GM18873 (cell line): ENCODE data around the gene BST2.

Source experiments
- ATAC-seq: cut with Tn5 transposase; IDR thresholded peaks from one replicate; pipeline ENCODE4 v1.9.1; 2021; ENCODE audit warnings: mild to moderate bottlenecking, moderate library complexity, moderate number of reproducible peaks; ENCODE audit not compliant: unreplicated experiment, low FRiP score

The BST2 gene

DNA sequence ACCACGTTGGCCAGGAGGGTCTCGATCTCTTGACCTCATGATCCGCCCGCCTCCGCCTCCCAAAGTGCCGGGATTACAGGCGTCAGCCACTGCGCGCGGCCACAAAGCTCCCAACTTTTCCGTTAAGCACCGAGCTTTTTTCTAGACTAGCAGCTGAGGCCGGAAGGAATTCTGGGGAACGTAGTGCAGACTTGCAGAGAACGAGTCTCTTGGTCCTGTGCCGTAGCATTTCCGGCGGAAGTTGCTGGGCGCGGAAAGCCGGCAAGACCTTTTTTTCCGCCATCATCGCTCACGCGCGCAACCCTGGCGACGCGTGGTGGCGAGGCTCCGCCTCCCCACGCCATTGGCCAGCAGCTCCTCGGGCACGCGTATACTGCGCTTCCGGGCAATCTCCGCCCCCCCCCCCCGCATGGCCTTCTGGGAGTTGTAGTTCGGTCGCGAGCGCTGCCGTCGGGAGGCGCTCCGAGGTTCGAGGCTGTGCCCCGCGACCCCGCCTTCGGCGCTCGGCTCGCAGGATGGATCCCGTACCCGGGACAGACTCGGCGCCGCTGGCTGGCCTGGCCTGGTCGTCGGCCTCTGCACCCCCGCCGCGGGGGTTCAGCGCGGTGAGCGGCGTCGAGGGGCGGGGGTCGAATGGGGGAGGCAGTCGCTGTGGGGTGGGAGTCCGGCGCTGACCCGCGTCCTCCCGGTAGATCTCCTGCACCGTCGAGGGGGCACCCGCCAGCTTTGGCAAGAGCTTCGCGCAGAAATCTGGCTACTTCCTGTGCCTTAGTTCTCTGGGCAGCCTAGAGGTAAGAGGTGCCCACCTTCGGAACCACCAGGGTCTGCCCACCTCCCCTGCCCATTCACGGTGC is 14.4 kb upstream of the BST2 start, which contains the start of gene MVB12A:
Gene MVB12A, plus strand, starts transcription at position 427 of the 854 bp plus-strand sequence. Its CDS starts 89 bp downstream, at position 516.
- peak; percentile 67 for ATAC-seq

DNA sequence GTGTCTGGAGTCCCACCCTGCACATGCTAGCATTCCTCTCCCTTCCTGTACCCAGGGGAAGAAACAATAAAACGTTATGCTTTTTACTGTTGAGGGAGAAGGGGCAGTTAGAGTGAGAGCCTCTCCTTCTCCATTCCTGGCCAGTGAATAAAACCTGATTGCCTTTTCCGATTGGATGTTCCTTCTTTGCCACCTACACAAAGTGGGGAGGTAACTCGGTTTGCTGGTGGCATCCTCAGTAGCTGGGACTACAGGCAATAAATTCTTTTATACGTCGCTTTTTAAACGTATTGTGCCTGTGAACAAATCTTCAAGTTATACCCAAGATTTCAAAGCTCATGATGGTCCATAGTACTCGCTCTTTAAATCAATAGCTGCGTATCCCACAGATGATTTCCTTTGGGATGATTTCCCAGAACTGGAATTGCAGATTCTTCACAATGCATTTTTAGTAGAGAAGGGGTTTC is 13.8 kb upstream of the BST2 start:
- peak; percentile 14 for ATAC-seq

- ATAC-seq = no peak
Measured at GRCh38 chr19:17418710-17419109, 13.3 kb upstream of the BST2 start.

GRCh38 chr19:17415121-17415520 is 9.7 kb upstream of the BST2 start:
- ATAC-seq = no peak

GRCh38 chr19:17414097-17414496 is 8.7 kb upstream of the BST2 start:
- no peak for ATAC-seq

DNA sequence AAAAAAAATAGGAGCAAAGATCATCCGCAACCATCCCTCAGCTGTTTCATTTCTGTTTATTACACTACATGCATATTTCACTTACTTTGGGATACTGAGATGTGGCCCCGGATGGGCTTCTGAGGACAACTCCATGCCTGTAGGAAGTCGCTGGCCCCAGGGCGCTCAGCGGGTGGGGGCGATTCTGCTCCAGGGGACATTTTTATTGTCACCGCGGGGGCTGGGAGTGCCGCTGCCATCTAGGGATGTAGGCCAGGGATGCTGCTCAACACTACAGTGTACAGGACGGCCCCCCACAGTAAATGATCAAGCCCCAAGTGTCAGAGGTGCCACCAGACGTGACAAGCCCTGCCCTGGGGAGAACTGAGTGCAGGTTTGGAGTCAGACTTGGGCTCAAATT is 6.4 kb upstream of the BST2 start:
- no peak for ATAC-seq

DNA sequence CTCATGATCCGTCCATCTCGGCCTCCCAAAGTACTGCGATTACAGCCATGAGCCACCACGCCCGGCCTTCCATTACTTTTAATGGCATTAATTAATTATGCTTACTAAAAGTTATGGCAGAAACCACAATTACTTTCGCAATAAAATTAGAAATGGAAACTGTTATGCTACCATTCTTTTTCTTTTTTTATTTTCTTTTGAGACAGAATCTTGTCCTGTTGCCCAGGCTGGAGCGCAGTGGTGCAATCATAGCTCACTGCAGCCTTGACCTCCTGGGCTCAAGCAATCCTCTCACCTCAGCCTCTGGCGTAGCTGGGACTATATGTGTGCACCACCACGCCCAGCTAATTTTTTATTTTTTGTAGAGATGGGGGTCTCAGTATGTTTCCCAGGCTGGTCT is 4.6 kb upstream of the BST2 start:
- ATAC-seq = no peak

DNA sequence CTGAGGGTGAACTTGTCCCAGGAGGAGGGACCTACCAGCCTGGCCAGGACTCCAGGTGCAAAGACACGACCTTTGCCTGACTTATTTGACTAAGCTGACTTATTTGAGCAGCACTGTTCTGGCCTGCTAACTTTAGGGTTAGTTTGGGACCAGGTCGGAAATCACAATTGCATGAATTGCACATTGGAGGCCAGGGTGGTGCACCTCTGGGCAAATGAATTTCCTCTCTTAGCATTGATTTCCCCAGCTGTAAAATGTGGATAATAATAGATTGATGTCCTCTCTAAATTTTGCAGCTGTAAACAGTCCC is 1.4 kb upstream of the BST2 start:
- ATAC-seq = no peak

GRCh38 chr19:17406046-17406886 is 836 bp upstream of the BST2 start:
- ATAC-seq = peak; percentile 25

- ATAC-seq = no peak
Measured at GRCh38 chr19:17404621-17405249, 695 bp downstream of the BST2 start.

DNA sequence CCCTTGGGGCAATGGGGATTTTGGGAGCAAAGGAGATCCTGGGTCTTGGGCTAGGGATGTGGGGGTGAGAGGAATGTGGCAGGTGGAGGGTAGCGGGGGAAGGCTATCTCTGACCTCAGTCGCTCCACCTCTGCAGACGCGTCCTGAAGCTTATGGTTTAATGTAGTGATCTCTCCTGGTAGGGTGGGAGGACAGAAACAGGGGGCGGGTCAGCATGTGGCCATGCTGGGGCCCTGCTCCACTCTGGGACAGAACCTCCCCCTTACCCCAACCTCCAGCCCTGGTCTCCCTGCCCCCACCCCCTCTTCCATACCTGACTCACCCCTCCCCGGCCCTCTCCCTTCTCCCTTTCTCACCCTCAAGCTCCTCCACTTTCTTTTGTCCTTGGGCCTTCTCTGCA is 1.4 kb downstream of the BST2 start:
- ATAC-seq = no peak

DNA sequence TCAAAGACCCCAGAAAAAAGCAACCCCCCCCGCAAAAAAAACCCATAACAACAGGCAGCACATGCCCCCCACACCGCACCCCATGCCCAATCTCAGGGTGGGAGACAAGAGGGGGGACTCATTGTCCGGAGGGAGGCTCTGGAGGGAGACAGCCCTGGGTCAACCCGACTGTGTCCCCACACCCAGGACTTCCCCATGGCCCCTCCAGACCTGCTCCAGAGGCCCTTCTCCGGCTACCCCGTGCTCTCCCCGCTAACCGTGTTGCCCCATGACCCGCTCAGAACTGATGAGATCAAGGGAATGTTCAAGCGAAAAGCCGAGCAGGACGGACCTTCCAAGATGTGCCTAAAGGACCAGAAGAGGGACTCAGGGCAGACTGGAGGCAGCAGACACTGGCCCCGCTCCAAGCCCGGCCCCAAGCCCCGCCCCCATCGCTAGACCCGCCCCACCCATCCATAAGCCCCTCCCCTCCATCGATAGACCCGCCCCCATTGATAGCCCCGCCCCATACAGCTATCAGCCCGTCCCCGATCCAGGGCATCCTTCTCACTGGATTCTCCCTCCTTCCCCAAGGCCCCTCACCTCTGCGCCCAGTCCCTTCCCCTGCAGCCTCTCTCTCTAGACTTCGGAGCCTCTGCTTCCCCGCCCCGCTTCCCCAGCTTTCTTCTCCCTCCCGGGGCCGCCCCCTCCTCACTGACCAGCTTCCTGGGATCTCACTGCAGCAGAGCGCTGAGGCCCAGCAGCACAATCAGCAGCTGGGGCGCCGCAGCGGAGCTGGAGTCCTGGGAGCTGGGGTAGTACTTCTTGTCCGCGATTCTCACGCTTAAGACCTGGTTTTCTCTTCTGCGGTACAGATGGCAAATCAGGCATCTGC is 2.2 kb downstream of the BST2 start:
- no peak for ATAC-seq

DNA sequence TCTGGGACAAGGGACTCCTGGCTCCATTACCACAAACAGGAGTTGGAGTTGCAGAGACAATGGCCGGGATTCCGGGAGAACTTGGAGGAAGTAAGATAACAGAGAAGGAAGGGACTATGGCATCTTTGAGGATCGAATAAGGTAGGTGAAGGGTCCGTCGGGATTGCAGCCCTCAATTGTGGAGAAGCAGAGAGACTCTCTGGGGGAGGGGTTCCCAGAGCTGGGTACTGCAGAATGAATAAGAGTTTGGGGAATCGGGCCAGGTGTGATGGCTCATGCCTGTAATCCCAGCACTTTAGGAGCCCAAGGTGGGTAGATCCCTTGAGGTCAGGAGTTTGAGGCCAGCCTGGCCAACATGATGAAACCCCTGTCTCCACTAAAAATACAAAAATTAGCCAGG is 3.8 kb downstream of the BST2 start:
- no peak for ATAC-seq

DNA sequence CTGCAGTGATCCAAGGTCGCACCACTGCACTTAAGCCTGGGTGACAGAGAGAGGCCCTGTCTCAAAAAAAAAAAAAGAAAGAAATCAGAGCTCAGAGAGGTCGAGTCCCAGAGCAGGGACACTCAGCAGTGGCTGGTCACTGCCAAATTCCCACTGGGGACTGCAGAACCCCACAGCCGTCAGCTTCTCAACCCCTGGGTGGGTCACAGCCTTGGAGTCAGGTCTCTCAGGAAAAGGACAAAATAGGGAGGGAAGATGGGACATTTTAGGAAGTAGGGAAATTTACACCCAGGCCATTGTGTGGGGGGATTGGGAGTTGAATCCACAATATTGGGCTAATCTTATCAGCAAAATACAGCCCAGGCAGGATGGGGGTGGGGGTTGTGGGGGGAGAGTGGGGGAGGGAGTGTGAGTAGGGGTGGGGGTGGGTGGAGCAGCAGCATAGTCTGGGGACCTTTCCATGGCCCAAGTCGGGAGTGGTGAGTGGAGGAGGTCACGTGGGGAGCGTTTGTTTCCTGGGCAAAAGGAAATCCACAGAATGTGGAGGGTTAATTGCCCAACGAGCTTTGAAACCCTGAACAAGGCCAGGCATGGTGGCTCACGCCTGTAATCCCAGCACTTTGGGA is 6.4 kb downstream of the BST2 start:
- no peak for ATAC-seq

GRCh38 chr19:17394891-17395415 is 10.5 kb downstream of the BST2 start:
- ATAC-seq = no peak

DNA sequence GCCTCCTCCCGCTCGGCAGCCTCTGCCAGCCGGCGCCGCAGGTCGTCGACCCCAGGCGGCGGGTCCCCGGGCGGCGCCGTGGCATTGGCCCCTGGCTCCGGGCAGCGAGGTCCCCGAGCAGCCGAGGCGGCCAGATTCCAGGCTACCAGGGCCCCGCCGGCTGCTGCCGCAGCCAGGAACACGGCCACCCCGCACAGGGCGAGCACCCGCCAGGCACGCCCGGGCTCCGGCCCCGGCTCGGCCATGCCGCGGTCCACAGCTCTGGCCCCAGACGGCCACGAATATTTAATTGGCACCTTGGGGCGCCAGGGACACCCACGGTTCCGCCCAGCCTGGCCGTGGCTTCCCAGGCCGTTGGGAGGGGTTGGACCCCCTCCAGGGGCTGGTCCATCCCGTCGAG is 11.5 kb downstream of the BST2 start, which contains the start of gene CCDC194:
Gene CCDC194, minus strand, starts transcription at position 283 of the 400 bp plus-strand sequence. Its CDS starts 38 bp downstream, at position 245.
- no peak for ATAC-seq

- ATAC-seq = no peak
Measured at GRCh38 chr19:17393002-17393401, 12.4 kb downstream of the BST2 start.

DNA sequence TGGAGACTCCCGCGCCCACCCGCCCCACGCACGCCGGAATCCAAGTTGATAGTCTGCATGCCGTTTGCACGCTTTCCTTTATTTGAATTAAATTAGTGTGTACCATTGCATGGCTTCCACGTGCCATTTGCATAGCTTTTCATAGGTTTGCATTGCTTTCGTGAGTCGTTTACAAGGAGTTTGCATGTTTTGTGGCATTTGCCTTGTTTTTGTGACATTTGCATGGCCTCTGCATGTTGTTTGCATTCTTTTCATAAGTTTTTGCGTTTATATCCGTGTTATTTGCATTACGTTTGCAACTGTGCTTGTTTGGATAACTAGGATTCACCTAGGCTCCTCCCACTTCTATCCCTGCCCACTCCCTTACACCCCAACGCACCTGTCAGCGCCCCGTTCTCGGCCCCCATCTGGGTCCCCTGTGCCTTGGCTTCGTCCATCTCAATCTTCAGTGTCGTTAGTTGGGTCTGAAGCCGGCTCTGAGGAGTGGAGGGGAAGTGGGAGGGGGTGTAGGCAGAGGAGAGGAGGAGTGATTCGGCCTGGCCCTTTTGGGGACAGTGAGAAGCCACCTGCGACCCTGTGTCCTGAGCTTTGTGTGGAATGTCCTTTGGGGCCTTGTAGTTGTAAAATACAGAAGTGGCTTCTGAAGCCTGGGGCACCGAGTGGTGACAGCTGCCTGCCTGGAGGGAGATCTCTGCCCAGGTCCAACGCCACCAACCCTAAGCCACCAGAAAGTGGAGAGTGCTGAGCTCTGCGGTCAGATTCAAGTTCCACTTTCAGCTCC is 13.9 kb downstream of the BST2 start:
- no peak for ATAC-seq
